Measurements from ENCODE around the gene CCL27.

CCL27 gene

DNA sequence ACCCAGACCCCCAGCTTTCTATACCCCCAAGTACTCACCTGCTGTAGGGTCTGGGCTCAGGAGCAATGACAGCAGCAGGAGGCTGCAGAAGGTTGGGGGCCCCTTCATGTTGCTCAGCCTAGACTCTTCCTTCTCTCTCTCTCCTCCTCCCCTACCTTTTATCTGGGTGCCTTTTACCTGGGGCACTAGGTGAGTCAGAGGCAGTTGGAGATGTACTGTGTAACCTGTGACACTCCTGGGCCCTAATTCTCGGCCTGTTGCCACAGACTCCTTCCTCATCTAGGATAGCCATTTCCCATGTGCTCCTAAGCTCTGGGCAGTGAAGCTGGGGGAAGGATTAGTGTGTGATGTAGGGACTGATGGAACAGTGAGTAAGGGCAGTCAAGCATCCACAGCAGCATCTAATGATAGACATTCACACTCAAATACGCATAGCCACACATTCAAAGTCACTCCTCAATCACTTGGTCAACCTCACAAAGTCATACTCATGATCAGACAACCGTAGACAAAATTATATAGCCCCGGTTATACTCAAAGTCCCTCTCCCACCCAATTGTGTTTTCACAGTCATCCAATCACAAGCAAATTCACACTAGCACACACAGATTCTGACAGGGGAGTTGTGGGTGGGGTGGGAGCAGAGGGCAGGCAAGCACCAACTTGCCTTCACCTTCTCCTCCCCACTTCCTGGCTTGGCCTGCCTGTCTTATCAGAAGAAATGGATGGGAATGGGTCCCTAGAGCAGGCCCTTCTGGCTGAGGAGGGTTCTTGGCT lies at the start of gene CCL27:
Gene CCL27, minus strand, starts transcription at position 132 of the 777 bp plus-strand sequence. Its CDS starts 24 bp downstream, at position 108.
- no peak for DNase-seq

DNA sequence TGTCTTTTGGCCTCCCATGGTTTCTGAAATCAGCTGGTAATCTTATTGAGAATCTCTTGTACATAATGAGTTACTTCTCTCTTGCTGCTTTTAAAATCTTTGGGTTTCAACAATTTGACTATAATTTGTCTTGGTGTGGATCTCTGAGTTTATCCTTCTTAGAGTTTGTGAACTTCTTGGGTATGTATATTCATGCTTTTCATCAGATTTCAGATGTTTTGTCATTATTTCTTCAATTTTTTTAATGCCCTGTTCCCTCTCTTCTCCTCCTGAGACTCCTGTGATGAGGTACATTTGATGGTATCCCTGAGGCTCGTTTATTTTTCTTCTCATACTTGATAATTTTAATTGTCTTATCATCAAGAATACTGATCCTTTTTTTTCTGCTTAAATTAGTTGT lies 49.7 kb upstream of the CCL27 start:
- no peak for DNase-seq

GRCh38 chr9:34710023-34710422 lies 47.6 kb upstream of the CCL27 start, which contains the start of gene CCL21:
Gene CCL21 (minus strand): TSS chr9:34710136. CDS start chr9:34710066, 70 bp downstream.
- DNase-seq: no peak

GRCh38 chr9:34709196-34709978 lies 46.9 kb upstream of the CCL27 start:
- DNase-seq: no peak

- DNase-seq: no peak
Measured at GRCh38 chr9:34707130-34707529, 44.7 kb upstream of the CCL27 start.

- peak; percentile 74 for DNase-seq
Measured at GRCh38 chr9:34701769-34702736, 39.6 kb upstream of the CCL27 start.

GRCh38 chr9:34701023-34701768 lies 38.7 kb upstream of the CCL27 start:
- peak; percentile 60 for DNase-seq

DNA sequence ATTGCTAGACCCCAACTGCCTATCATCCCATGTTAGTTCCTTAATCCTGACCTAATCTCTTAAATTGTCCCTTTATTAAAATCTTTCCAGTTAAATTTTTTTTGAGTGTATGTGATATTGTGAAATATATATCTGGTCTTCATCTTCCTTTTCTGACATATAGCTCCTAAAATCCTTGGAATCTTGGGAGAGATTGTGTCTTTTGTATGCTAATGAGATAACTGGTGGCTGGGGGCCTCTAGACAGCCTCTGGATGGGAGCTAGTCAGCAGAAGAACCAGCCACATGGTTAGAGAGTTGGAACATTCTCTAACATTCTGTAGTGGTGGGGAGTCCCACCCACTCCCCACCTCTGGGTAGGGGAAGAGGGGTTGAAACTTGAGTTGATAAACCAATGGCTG lies 32.4 kb upstream of the CCL27 start:
- no peak for DNase-seq

- DNase-seq: no peak
Measured at GRCh38 chr9:34693560-34693959, 31.1 kb upstream of the CCL27 start.

DNA sequence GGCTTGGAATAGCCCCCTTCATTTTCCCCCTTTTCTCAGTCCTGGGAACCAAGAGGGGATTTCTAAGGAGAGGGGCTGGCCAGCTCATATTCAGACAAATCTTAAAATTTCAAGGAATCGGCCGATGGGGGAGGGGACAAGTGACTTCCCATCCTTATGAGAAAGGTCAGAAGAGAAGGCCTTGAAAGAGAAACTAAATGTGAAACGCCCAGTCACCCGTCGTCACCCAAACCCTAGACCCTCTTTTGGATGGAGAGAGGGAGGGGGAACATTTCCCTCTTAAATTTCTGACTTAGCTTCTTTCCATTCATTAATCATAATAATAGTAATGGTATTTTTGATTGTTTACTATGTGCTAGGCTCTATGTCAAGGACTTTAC lies 29.5 kb upstream of the CCL27 start:
- no peak for DNase-seq

GRCh38 chr9:34690983-34691935 lies 28.8 kb upstream of the CCL27 start, which contains the start of gene CCL19:
Gene CCL19 (minus strand): TSS chr9:34691276. CDS start chr9:34691139, 137 bp downstream.
- DNase-seq: no peak

DNA sequence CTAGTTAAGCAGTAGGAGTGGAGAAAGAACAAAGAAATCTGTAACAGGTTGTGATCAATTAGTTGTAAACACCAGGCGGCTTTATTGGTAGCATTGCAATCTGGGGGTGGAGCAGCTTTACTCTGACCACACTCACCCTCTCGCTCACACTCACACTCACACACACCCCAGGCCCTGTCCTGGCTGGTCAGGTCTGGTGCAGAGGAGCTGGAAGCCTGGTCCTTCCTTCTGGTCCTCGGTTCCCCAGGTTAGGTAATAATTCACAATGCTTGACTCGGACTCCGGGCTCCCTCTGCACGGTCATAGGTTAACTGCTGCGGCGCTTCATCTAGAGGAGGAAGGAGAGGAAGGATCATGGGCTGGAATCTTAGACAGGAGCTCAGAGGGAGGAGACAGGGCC lies 27.1 kb upstream of the CCL27 start:
- no peak for DNase-seq

GRCh38 chr9:34689116-34689470 lies 26.6 kb upstream of the CCL27 start:
- no peak for DNase-seq

DNA sequence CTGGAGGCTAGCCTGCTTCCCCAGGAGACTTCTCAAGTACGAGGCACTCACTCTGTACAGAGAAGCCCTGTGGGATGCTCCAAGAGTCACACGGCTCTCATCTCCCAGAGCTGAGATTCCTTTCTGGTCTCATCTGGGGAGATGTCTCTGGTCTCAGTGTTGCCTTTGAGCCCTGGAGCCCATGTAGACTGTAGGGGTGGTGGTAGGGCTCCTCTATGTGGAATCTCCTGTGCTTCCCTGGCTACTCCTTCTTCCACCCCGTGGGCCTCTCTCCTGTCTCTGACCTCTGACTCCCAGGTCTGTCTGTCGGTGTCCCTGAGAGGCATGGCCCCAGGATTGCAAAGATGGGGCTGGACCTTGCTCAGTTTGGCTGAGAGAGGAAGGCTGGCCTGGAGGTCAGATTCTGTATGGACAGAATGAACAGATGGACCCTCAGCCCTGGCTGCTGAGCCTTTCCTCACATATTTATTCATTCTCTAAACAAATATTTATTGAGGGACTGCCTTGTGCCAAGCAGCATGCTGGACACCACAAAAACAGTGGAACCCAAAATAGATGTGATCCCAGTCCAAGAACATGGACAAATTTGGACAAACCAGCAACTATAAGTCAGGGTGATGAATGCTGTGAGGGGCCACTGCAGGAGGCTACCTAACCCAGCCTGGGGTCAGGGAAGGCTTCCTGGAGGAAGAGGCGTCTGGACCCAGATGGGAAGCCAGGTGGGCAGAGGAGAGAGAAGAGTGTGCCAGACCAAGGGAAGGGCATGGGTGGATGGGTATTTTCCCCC lies 26.1 kb upstream of the CCL27 start:
- DNase-seq: no peak

GRCh38 chr9:34687276-34688030 lies 25.0 kb upstream of the CCL27 start:
- DNase-seq: no peak

- no peak for DNase-seq
Measured at GRCh38 chr9:34686732-34687131, 24.3 kb upstream of the CCL27 start.

DNA sequence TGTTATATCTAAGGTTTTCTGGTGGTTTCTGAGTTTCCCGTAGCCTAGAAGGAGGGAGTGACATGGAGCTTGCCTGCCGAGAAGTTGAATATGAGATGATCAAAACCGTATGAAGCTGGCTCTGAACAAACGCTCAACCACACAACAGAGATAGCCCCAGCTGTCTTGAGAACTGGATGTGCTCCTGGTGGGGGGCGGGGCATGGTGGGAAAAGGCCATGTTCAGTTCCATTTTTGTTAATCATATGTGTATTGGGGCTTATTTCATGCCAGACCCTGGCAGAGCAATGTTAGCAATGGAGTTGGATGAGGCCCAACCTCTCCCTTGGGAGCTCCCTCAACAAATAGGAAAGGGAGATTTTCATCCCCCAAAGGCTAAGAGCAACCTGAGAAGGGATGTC lies 23.8 kb upstream of the CCL27 start:
- DNase-seq: no peak

DNA sequence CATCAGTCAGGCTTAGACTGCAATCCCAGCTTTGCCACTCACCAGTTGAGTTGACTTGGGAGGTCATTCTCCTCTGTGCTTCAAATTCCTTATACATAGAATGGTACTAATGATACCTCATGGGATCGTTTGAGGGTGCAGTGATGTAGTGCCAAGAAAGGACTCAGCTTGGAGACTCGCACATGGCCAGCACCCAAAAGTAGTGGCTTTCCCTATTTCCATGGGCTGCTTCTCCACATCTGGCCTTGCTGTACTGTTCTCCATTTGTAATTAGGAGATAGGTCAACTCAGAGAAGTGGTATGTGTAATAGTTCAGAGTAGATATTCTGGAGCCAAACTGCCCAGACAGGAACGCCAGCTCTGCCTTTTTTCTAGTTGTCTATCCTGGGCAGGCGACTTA lies 23.1 kb upstream of the CCL27 start:
- no peak for DNase-seq

GRCh38 chr9:34684816-34685215 lies 22.4 kb upstream of the CCL27 start:
- no peak for DNase-seq
